ENCODE data around the gene AQP7.
"Not testable (repeated sequence)": the region's sequence is repeated elsewhere in the genome, so short reads cannot be mapped to it uniquely, and the experiment has no call there.

Gene AQP7

GRCh38 chr9:33402371-33402770, at the start of gene AQP7:
AQP7 (minus strand) TSS chr9:33402568; CDS start chr9:33401262, 1,306 bp downstream.
- DNase-seq (ENCODE audit: low read depth in 2 of 2), result not testable (repeated sequence)

DNA sequence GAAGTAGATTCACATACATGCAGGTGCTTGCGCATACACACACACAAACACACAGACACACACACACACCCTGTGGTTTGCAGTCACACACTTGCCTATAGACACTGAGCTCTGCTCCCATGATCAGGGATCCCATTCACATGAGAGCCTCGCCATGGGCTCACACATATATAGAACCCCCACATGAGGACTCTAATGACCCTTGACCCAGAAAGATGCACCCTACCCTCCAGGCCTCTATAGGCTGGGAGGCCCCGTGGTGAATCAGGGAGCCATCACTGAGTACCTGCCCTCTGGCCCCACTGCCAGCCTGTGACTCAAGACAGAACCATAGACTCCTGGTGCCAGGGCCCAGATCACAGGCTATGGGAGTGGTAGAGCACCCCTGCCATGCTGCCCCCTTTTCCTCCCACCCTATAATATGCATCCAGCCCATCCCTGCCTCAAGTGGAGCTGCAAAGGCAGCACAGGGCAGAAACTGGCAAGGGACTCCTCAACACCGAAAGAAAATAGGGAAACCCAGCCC, 48.3 kb upstream of the AQP7 start:
- no peak for DNase-seq (ENCODE audit: low read depth in 2 of 2)

GRCh38 chr9:33449715-33450114, 47.3 kb upstream of the AQP7 start:
- no peak for DNase-seq (ENCODE audit: low read depth in 2 of 2)

DNA sequence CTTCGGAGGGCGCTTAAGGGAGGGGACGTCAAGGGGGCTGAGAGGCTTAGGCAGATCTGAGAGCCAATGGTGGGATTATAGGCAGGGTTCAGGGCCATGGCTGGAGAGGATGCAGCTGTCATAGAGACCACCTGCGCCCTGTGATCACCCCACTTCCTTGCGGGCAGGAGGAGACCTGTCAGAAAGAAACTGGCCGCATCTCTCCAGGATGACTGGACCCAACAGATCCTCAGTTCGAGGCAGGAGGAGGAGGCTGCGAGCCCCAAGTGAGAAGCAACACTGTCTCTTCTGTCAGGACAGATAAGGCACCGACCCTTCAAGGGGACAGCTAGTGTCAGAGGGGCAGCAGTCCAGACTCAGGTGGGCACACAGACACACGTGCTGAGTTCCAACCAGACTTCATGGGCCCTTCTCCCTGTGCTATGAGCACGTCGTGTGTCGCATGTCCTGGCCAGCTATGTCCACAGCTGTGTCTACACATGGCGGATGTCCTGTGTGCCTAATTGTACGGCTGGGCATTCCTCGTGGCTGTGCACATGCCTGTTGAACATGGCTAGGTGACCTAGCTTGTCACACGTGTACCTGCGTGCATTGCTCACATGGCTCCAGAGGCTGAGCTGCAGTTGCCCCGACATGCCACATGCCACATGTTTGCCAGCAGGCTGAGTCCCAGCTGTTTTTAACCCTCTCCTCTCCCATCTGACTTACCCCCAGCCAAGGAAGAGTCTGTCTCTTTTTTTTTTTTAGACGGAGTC, 45.6 kb upstream of the AQP7 start:
- DNase-seq (ENCODE audit: low read depth in 2 of 2), result no peak

GRCh38 chr9:33446946-33447798, 44.8 kb upstream of the AQP7 start, which contains the start of gene AQP3:
AQP3 (minus strand) TSS chr9:33447593; CDS start chr9:33447530, 63 bp downstream.
- no peak for DNase-seq (ENCODE audit: low read depth in 2 of 2)

DNA sequence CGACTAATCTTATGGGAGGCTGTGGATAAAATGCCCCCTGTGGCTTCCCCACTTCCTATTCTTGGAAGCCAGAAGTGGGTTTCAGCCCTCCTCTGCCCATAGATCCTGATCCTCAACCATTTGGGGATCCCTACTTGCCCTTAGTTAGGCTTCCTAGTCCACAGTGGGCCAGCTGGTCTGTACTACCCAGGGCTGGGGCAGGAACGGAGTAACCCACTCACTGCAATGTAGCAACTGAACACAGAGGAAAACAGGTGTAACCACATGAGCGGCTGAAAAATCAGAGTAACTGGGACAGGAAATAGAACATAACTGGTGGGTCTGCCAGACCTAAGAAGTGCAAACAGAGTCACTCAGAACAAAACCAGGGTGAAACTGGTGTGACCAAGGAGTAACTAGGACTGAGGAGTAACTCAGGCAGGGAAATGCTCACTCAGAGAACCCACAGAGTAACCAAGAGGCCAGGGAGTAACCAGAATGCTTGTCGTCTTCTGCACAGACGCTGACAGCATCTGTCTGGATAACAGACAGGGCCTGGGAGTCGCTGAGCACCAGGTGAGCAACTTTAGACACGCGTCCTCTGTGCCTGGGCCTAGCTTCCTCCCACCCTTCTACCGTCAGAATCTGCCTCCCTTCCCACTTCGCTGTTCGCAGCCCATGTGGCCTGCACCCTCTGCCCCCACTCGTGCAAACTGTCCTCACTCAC, 44.0 kb upstream of the AQP7 start:
- DNase-seq (ENCODE audit: low read depth in 2 of 2), result no peak

- no peak for DNase-seq (ENCODE audit: low read depth in 2 of 2)
Observed at GRCh38 chr9:33445389-33446239, 43.2 kb upstream of the AQP7 start.

DNA sequence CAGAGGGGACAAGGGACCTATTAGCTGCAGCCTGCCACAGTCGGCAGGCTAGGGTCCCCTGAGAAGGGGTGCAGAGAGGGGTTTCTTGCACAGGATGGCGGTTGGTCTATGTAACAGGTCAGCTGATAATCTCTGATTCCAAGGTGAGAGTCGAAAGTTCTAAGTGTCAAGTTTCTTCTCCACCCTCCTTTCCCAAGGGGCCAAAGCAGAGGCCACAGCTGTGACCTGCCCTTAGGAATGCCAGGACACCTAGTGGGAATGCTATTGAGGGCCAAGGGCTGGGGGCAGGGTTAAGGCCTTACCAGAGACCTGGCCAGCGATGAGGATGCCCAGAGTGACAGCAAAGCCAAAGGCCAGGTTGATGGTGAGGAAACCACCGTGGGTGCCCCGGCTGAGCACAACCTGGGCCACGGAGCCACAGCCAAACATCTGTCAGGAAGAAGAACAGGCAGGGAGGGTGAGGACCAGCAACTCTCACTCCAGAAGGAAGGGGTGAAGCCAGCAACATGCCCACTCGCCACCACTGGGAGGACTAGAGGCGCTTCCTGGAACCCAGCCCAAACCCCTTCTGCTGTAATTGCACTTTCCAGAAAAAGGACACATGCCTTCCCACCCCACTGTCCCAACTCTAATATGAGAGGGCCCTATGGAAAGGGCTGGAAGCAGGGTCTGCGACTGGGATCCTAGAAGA, 41.2 kb upstream of the AQP7 start:
- no peak for DNase-seq (ENCODE audit: low read depth in 2 of 2)

- DNase-seq (ENCODE audit: low read depth in 2 of 2), result no peak
Observed at GRCh38 chr9:33443047-33443446, 40.7 kb upstream of the AQP7 start.

- DNase-seq (ENCODE audit: low read depth in 2 of 2), result no peak
Observed at GRCh38 chr9:33442125-33442524, 39.8 kb upstream of the AQP7 start.

DNA sequence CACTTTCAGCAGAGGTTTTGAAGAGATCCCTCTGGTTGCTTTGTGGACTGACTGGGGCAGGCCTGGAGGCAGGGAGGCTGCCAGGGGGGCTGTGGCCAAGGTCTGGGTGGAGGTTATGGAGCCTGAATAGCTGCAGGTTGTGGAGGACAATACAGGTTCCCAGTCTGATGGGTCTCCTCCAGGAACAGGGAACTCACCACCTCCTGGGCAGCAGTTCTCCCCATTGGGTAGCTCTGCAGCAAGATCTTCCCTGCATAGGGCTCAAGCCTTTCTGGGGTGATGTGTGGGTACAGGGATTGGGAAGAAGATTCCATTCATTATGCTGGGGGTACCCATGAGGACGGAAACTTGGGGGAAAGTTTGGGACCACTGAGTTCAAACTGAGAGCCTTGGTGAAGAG, 38.2 kb upstream of the AQP7 start:
- DNase-seq (ENCODE audit: low read depth in 2 of 2), result no peak

GRCh38 chr9:33440204-33440603, 37.8 kb upstream of the AQP7 start:
- no peak for DNase-seq (ENCODE audit: low read depth in 2 of 2)

DNA sequence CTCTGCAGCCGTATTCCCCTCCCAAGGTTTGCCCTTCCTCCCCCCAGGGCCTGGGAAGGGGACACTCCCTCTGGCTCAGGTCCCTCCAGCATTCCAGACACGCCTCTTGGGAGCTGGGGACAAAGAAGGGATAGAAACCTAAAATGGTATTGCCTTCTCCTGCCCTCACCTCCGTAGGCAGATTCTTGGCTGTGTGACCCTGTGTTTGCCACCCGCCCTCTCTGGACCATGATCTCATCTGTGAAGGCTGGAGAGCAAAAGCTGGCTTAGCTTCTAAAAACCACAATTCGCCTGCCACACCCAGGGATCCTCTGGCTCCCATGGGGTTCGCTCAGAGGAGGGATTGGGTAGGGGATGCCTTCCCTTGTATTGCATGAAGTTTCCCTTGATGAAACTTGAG, 37.4 kb upstream of the AQP7 start:
- no peak for DNase-seq (ENCODE audit: low read depth in 2 of 2)

DNA sequence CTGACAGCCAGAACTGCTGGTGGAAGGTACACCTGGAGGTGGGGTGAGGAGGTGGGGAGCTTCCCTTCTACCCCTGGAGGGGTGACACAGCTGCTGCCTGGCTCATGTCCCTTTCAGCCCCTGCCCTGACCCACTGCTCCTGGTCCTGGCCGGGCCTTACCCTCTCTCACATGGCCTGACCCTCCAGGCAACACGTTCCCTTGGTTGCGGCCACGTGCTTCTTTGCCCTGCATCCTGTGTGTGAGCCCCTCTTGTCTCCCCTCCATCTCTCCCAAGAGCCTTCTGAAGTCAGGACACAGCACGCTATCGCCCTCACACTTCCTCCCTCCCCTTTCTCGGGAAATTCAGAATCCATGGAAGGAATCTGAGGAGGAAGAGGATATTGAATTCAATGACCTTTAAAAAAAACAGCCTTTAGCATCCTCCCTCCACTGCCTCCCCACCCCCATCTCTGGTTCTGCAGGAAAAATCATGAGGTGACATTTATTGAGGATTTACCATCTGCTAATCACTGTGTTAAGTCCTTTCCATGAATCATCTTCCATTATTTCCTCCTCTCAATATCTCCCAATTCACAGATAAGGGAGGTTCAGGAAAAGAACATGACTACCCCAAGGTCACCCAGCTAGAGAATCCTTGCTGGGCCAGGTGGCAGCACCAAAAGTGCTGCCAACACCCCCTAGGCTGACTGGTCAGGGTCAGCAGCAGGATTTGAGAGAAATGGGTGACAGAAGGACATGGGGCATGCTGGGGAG, 36.7 kb upstream of the AQP7 start:
- DNase-seq (ENCODE audit: low read depth in 2 of 2), result no peak

DNA sequence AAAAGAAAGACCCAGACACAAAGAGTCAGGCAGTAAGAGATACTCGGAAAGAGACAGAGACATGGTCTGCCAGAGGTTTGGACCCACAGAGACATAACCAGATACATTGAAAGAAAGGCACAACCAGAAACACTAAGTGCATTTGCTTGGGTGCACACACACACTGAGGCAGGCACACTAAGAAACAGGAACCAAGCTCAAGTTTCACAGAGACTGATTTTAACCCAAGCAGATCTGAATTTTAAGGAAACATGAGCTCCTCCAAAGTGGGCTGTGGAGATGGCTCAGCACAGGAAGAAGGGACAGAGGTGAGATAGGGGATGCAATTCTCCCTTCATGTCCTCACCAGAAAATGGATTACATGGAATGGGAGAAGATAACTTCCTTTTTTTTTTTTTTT, 35.5 kb upstream of the AQP7 start:
- DNase-seq (ENCODE audit: low read depth in 2 of 2), result no peak

DNA sequence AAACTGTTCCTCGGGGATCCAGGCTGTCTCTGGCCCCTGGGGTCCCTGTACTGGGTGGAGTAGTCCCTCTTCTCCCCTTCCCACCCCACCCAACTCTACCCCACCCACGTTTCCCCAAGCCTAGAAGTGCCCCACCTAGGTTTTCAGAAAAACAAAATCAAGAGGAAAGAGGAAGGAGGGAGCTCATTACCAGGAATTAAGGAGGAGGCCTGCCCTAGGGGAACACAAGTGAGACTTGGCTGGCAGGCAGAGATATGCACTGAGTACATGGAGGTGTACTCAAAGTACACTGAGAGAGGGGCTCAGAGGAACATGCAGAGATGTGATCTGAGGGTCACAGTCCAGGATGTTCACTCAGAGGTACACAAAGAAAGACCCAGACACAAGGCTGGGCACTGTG, 34.8 kb upstream of the AQP7 start:
- DNase-seq (ENCODE audit: low read depth in 2 of 2), result no peak

DNA sequence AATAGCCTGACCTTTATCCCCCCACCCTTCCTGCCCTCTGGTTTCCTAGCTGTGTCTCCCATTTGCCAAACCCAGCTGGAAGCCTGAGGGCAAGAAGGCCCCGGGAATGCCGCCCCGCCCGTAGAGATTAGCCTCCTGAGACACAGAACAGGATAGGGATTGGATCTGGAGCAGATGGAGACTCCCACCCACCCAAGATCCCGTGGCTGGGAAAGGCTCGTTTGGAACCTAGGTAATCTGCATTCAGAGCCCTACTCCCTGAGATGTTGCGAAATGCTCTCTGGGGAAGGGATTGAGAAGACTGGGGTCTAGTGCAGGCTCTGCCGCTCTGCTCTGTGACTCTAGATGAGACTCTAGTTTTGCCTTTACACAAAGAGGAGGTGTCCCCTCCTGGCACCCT, 34.1 kb upstream of the AQP7 start:
- DNase-seq (ENCODE audit: low read depth in 2 of 2), result no peak

DNA sequence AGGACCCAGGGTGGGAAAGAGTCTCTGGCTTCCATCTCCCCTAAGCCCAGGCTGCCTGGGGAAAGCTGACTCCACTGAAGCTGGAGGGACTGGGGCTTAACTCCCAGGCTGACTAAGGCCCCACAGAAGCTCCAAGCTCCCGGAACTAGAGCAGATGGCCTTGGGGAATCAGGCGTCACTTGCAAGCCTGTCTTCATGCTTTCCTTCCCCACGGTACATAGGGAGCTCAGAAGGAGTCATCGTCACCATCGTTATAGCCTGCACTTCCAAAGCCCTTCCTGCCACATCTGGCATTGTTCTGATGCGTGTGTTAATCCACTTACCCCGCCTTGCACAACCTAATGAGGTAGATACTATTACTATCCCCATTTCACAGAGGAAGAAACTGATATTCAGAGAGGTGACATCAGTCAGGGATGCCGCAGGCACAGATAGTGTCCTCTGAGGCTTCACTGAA, 33.5 kb upstream of the AQP7 start:
- no peak for DNase-seq (ENCODE audit: low read depth in 2 of 2)

GRCh38 chr9:33434317-33435105, 32.1 kb upstream of the AQP7 start:
- no peak for DNase-seq (ENCODE audit: low read depth in 2 of 2)
